22Rv1 (cell line): ENCODE measurements around the gene ESYT2.

Experiments
- CTCF ChIP-seq: fragments of 450-650 bp; IDR thresholded peaks from 2 replicates; pipeline ENCODE4 v1.5.1; 2017; ENCODE audit warnings: mild to moderate bottlenecking
- ZFX ChIP-seq: fragments of 450-650 bp; IDR thresholded peaks from 2 replicates; pipeline ENCODE4 v1.6.1; 2017; ENCODE audit warnings: antibody characterized with exemption, borderline replicate concordance

- no peak for TF ChIP-seq CTCF
- no peak for TF ChIP-seq ZFX
These were observed 94.4 kb downstream of the ESYT2 start for GRCh38 chr7:158734861-158735260.
